HEK293 (cell line): Measurements from ENCODE around the gene LY6G5C.

ENCODE experiments used
- GLI2 ChIP-seq: fragments of 450-650 bp; formaldehyde crosslinking; IDR thresholded peaks from 2 replicates; pipeline ENCODE4; 2017; ENCODE audit warnings: missing biosample characterization, missing genetic modification characterization, low read depth, borderline replicate concordance
- MYNN ChIP-seq: fragments of 450-650 bp; formaldehyde crosslinking; IDR thresholded peaks from 2 replicates; pipeline ENCODE4 v1.5.1; 2016; ENCODE audit warnings: missing biosample characterization, missing genetic modification characterization, borderline replicate concordance
- RBAK ChIP-seq: fragments of 450-650 bp; formaldehyde crosslinking; IDR thresholded peaks from 2 replicates; pipeline ENCODE4 v1.5.1; 2016; ENCODE audit warnings: missing biosample characterization, missing genetic modification characterization
- SP7 ChIP-seq: fragments of 450-650 bp; formaldehyde crosslinking; IDR thresholded peaks from 2 replicates; pipeline ENCODE4 v1.5.1; 2016; ENCODE audit warnings: missing biosample characterization, missing genetic modification characterization
- WT1 ChIP-seq: fragments of 450-650 bp; formaldehyde crosslinking; IDR thresholded peaks from 2 replicates; pipeline ENCODE4 v1.5.1; 2016; ENCODE audit warnings: missing biosample characterization, missing genetic modification characterization
- YY1 ChIP-seq: fragments of 450-650 bp; formaldehyde crosslinking; IDR thresholded peaks from 2 replicates; pipeline ENCODE4 v1.5.1; 2018; ENCODE audit warnings: missing biosample characterization, missing genetic modification characterization
- ZBTB7A ChIP-seq: fragments of 450-650 bp; formaldehyde crosslinking; IDR thresholded peaks from 2 replicates; pipeline ENCODE4 v1.5.1; 2016; ENCODE audit warnings: low read depth, missing biosample characterization, missing genetic modification characterization
- ZBTB8A ChIP-seq: fragments of 450-650 bp; formaldehyde crosslinking; IDR thresholded peaks from 2 replicates; pipeline ENCODE4 v1.5.1; 2016; ENCODE audit warnings: missing biosample characterization, missing genetic modification characterization
- ZFP3 ChIP-seq: fragments of 450-650 bp; formaldehyde crosslinking; IDR thresholded peaks from 2 replicates; pipeline ENCODE4 v1.5.1; 2016; ENCODE audit warnings: low read depth, missing biosample characterization, missing genetic modification characterization
- ZFP37 ChIP-seq: fragments of 450-650 bp; formaldehyde crosslinking; IDR thresholded peaks from 2 replicates; pipeline ENCODE4 v1.5.1; 2016; ENCODE audit warnings: missing biosample characterization, missing genetic modification characterization
- ZNF121 ChIP-seq: fragments of 450-650 bp; formaldehyde crosslinking; IDR thresholded peaks from 2 replicates; pipeline ENCODE4 v1.5.1; 2016; ENCODE audit warnings: missing biosample characterization, missing genetic modification characterization
- ZNF140 ChIP-seq: fragments of 450-650 bp; formaldehyde crosslinking; IDR thresholded peaks from 2 replicates; pipeline ENCODE4 v1.5.1; 2016; ENCODE audit warnings: missing biosample characterization, missing genetic modification characterization
- ZNF2 ChIP-seq: fragments of 450-650 bp; formaldehyde crosslinking; IDR thresholded peaks from 2 replicates; pipeline ENCODE4 v1.5.1; 2016; ENCODE audit warnings: missing biosample characterization, missing genetic modification characterization
- ZNF394 ChIP-seq: fragments of 450-650 bp; formaldehyde crosslinking; IDR thresholded peaks from 2 replicates; pipeline ENCODE4 v1.5.1; 2016; ENCODE audit warnings: missing biosample characterization, missing genetic modification characterization, mild to moderate bottlenecking, moderate library complexity, borderline replicate concordance
- ZNF473 ChIP-seq: fragments of 450-650 bp; formaldehyde crosslinking; IDR thresholded peaks from 2 replicates; pipeline ENCODE4 v1.5.1; 2017; ENCODE audit warnings: missing biosample characterization, missing genetic modification characterization
- ZNF514 ChIP-seq: fragments of 450-650 bp; formaldehyde crosslinking; IDR thresholded peaks from 2 replicates; pipeline ENCODE4 v1.5.1; 2016; ENCODE audit warnings: missing biosample characterization, missing genetic modification characterization
- ZNF530 ChIP-seq: fragments of 450-650 bp; formaldehyde crosslinking; IDR thresholded peaks from 2 replicates; pipeline ENCODE4 v1.5.1; 2016; ENCODE audit warnings: low read depth, missing biosample characterization, missing genetic modification characterization
- ZNF561 ChIP-seq: fragments of 450-650 bp; IDR thresholded peaks from 2 replicates; pipeline ENCODE4 v1.5.1; 2018; ENCODE audit warnings: missing biosample characterization, missing genetic modification characterization, borderline replicate concordance
- ZNF596 ChIP-seq: fragments of 450-650 bp; IDR thresholded peaks from 2 replicates; pipeline ENCODE4 v1.5.0; 2018; ENCODE audit warnings: missing biosample characterization, mild to moderate bottlenecking, missing genetic modification characterization, moderate library complexity
- ZNF600 ChIP-seq: fragments of 450-650 bp; formaldehyde crosslinking; IDR thresholded peaks from 2 replicates; pipeline ENCODE4 v1.5.1; 2016; ENCODE audit warnings: missing biosample characterization, missing genetic modification characterization
- ZNF626 ChIP-seq: fragments of 450-650 bp; sonication (Bioruptor Pico); formaldehyde crosslinking; IDR thresholded peaks from 2 replicates; pipeline ENCODE4 v1.5.1; 2018; ENCODE audit warnings: missing biosample characterization, missing genetic modification characterization, inconsistent platforms
- ZNF792 ChIP-seq: fragments of 450-650 bp; formaldehyde crosslinking; IDR thresholded peaks from 2 replicates; pipeline ENCODE4 v1.5.1; 2016; ENCODE audit warnings: missing biosample characterization, missing genetic modification characterization
- ZSCAN23 ChIP-seq: fragments of 450-650 bp; formaldehyde crosslinking; IDR thresholded peaks from 2 replicates; pipeline ENCODE4 v1.5.1; 2016; ENCODE audit warnings: missing biosample characterization, missing genetic modification characterization
- TF ChIP-seq, protein P1 (sequence below): fragments of 450-650 bp; formaldehyde crosslinking; IDR thresholded peaks from 2 replicates; pipeline ENCODE4 v1.5.1; 2016; ENCODE audit warnings: missing biosample characterization, missing genetic modification characterization
- TF ChIP-seq, protein P2 (sequence below): fragments of 450-650 bp; formaldehyde crosslinking; IDR thresholded peaks from 2 replicates; pipeline ENCODE4 v1.5.1; 2016; ENCODE audit warnings: missing biosample characterization, missing genetic modification characterization

The LY6G5C gene

DNA sequence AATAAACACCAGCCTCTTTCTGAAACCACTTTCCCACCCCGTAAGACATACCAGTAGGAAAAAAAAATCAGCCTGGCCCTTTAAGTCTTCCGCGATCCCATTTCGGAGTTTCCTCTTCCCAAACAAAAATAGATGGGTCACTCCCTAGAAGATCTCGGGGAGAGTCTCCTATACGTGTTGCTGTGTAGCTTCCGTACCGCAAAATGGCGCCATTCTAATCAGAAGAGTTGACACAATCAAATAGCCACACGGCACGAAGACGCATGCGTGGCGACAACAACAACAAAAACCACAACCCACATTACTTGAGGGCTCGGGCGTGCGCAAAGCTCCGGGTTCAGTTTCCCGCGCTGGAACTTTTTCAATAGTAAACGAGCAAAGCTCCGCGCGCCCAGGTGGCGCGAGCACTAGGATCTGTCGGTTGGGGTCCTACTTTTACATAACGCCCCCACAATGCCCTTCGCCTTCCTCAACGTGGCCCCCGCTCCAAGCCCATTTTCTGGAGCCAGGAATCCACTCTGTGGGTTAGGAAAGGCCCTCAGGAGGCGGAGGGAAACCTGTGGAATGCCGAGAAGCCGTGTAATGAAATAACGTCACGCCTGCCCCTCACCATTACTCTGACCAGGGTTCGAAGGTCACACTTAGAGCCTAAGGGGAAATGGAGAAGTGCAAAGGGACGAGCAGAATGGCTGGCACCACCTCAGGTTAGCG is 15.9 kb downstream of the LY6G5C start, which contains the start of gene GPANK1 (continued):
- TF ChIP-seq ZNF530 (tag by site-specific recombination), result no peak
- TF ChIP-seq, protein P1, sequence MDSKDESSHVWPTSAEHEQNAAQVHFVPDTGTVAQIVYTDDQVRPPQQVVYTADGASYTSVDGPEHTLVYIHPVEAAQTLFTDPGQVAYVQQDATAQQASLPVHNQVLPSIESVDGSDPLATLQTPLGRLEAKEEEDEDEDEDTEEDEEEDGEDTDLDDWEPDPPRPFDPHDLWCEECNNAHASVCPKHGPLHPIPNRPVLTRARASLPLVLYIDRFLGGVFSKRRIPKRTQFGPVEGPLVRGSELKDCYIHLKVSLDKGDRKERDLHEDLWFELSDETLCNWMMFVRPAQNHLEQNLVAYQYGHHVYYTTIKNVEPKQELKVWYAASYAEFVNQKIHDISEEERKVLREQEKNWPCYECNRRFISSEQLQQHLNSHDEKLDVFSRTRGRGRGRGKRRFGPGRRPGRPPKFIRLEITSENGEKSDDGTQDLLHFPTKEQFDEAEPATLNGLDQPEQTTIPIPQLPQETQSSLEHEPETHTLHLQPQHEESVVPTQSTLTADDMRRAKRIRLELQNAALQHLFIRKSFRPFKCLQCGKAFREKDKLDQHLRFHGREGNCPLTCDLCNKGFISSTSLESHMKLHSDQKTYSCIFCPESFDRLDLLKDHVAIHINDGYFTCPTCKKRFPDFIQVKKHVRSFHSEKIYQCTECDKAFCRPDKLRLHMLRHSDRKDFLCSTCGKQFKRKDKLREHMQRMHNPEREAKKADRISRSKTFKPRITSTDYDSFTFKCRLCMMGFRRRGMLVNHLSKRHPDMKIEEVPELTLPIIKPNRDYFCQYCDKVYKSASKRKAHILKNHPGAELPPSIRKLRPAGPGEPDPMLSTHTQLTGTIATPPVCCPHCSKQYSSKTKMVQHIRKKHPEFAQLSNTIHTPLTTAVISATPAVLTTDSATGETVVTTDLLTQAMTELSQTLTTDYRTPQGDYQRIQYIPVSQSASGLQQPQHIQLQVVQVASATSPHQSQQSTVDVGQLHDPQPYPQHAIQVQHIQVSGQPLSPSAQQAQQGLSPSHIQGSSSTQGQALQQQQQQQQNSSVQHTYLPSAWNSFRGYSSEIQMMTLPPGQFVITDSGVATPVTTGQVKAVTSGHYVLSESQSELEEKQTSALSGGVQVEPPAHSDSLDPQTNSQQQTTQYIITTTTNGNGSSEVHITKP (tag by site-specific recombination), result peak; percentile 49; the same call in 1 of the 2 replicates
- no peak for TF ChIP-seq ZNF121 (tag by site-specific recombination)
- TF ChIP-seq ZNF561 (tag by site-specific recombination), result peak; percentile 28; the same call in 1 of the 2 replicates
- no peak for TF ChIP-seq ZBTB7A (tag by site-specific recombination)
- TF ChIP-seq, protein P2, sequence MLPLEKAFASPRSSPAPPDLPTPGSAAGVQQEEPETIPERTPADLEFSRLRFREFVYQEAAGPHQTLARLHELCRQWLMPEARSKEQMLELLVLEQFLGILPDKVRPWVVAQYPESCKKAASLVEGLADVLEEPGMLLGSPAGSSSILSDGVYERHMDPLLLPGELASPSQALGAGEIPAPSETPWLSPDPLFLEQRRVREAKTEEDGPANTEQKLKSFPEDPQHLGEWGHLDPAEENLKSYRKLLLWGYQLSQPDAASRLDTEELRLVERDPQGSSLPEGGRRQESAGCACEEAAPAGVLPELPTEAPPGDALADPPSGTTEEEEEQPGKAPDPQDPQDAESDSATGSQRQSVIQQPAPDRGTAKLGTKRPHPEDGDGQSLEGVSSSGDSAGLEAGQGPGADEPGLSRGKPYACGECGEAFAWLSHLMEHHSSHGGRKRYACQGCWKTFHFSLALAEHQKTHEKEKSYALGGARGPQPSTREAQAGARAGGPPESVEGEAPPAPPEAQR (tag by site-specific recombination), result no peak
- TF ChIP-seq ZNF596 (tag by site-specific recombination), result no peak
- no peak for TF ChIP-seq ZFP3 (tag by site-specific recombination)
- TF ChIP-seq ZBTB8A (tag by site-specific recombination), result peak; percentile 28
- TF ChIP-seq ZNF626 (tag by site-specific recombination), result no peak
- no peak for TF ChIP-seq ZNF2 (tag by site-specific recombination)
- TF ChIP-seq ZNF514 (tag by site-specific recombination), result no peak
- no peak for TF ChIP-seq ZSCAN23 (tag by site-specific recombination)
- 0 out of 2 replicates have a peak, but pooled peaks have one; percentile 35 for TF ChIP-seq MYNN (tag by site-specific recombination)
- TF ChIP-seq RBAK (tag by site-specific recombination), result no peak
- no peak for TF ChIP-seq ZNF600 (tag by site-specific recombination)
- TF ChIP-seq ZNF792, result no peak
- TF ChIP-seq SP7 (tag by site-specific recombination), result 0 out of 2 replicates have a peak, but pooled peaks have one; percentile 12
- no peak for TF ChIP-seq GLI2 (tag by site-specific recombination)
- TF ChIP-seq ZNF473 (tag by site-specific recombination), result no peak
- no peak; the same call in 1 of the 2 replicates for TF ChIP-seq ZNF140 (tag by site-specific recombination)
- peak; percentile 78 for TF ChIP-seq WT1
- peak; percentile 12; the same call in 1 of the 2 replicates for TF ChIP-seq ZNF394 (tag by site-specific recombination)
- 0 out of 2 replicates have a peak, but pooled peaks have one; percentile 34 for TF ChIP-seq ZFP37
- TF ChIP-seq YY1, result peak; percentile 71; the same call in 1 of the 2 replicates
